HCT116 (cell line): ENCODE data around the gene USP17L25.
"Not testable (repeated sequence)": the region's sequence is repeated elsewhere in the genome, so short reads cannot be mapped to it uniquely, and the experiment has no call there.

Experiments used
- CTCF ChIP-seq, 3 experiments: fragments of 200-600 bp in 1 of 3; sonication (generic) in 1 of 3; IDR thresholded peaks in 2 of 3; conservative IDR thresholded peaks in 1 of 3; 2 replicates each; pipeline ENCODE4 v1.5.1; 2012 to 2017; ENCODE audit warnings: low read depth in 2 of 3, low read length in 2 of 3, antibody characterized with exemption in 1 of 3, borderline replicate concordance in 1 of 3, control low read depth in 1 of 3, mild to moderate bottlenecking in 1 of 3, mixed read lengths in 1 of 3, mixed run types in 1 of 3, moderate library complexity in 1 of 3; ENCODE audit not compliant: insufficient read depth in 1 of 3
- JUND ChIP-seq: IDR thresholded peaks from 2 replicates; pipeline ENCODE4 v1.6.1; 2012
- REST ChIP-seq: IDR thresholded peaks from 2 replicates; pipeline ENCODE4 v1.6.1; 2012; ENCODE audit warnings: low read depth
- SIN3A ChIP-seq: IDR thresholded peaks from 2 replicates; pipeline ENCODE4 v1.6.1; 2012; ENCODE audit warnings: low read depth

GRCh38 chr4:9379881-9380280 lies 50.2 kb downstream of the USP17L25 start:
- not testable (repeated sequence) for TF ChIP-seq JUND; SIN3A; CTCF (IDR thresholded peaks at IDR 0.05 in 2 of 3, conservative IDR thresholded peaks at IDR 0.05 in 1 of 3; ENCODE audit: borderline replicate concordance in 1 of 3, insufficient read depth in 1 of 3, low read depth in 2 of 3, low read length in 2 of 3); REST
